C4-2B (cell line): ENCODE results near the gene PRPF6.

Source experiments
- H3K27ac ChIP-seq: fragments of 450-650 bp; 2 replicates; pipeline ENCODE4 v1.5.1; 2017
- ZFX ChIP-seq: fragments of 450-650 bp; IDR thresholded peaks from 2 replicates; pipeline ENCODE4 v1.6.1; 2017
- TF ChIP-seq, protein P1 (sequence below): fragments of 450-650 bp; conservative IDR thresholded peaks from 2 replicates; pipeline ENCODE4 v1.5.1; 2017; ENCODE audit warnings: mild to moderate bottlenecking

The PRPF6 gene

DNA sequence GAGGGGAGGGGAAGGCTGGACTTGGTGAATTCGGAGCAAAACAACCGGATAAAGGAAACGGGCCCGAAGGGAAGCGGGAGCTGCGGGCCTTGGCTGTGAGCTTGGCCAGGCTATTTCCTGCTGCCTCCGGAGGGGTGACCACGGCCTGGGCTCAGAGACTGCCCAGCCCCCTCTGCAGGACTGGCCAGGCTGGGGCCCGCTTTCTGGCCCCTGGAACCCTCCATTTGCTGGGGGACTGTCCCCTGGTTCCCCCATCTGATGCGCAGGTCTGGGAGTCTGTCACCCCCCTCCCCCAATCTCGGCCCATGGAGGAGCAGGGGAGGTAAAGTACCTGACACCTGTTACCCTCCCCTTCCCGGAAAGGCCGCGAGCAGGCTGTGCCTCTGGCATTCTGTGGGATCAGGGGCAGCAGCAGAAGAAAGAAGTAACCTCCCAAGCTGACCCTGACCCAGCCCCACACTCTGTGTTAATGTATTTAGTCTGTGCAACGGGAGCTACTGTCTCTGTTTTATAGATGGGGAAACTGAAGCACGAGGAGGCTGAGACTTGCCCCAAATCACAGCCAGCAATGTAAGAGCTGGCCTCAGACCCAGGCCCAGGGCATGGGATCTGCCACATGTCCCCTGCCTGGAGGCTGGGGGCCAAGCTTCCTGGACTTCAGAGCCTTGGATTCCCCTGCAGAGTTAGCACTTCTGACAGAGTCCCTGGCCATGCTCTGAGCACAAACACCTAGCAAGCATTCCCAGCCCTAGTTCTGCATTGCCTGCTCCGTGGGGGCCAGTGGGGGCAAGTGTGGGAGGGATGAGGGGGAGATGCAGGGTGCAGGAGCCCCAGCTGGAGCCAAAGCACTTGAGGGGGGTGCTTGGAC, 58.6 kb downstream of the PRPF6 start:
- H3K27ac ChIP-seq, result no peak overlapping the region

DNA sequence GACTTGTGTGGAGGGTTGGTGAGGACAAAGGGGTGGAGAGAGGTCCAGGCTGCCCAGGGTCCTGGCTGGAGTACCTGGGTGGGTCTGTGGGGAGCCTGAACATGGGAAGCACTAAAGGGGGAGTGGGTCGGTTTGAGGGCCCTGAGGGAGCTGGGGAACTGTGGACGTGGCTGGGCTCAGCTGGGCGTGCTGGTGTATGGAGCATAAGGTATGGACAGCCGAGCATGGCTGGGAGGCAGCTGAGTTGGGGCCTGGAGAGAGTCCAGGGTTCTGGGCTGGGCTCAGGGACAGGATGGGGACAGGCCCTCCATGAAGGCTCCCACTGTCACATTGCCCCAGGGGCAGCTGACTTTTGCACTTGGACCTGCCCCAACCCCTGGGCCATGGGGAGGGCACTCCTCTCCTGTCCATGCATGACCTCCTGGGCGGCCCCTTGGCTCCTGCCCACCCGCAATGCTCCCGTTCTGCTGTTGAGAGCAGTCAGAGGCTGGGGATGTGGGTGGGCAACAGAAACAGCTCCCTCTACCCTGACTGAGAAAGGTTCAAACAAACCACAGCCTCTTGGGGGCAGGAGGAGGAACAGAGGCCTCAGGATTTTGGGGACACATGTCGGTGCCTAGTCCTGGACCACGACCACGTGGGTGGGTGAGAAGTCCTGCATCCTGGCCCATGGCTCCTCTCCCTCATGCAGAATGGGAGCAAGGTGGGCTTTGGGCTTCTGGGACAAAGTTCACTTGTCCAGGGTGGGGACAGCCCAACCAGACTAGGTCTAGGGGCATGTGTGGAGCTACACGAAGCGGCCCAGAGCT, 59.5 kb downstream of the PRPF6 start:
- TF ChIP-seq, protein P1, sequence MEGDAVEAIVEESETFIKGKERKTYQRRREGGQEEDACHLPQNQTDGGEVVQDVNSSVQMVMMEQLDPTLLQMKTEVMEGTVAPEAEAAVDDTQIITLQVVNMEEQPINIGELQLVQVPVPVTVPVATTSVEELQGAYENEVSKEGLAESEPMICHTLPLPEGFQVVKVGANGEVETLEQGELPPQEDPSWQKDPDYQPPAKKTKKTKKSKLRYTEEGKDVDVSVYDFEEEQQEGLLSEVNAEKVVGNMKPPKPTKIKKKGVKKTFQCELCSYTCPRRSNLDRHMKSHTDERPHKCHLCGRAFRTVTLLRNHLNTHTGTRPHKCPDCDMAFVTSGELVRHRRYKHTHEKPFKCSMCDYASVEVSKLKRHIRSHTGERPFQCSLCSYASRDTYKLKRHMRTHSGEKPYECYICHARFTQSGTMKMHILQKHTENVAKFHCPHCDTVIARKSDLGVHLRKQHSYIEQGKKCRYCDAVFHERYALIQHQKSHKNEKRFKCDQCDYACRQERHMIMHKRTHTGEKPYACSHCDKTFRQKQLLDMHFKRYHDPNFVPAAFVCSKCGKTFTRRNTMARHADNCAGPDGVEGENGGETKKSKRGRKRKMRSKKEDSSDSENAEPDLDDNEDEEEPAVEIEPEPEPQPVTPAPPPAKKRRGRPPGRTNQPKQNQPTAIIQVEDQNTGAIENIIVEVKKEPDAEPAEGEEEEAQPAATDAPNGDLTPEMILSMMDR, result no peak
- TF ChIP-seq ZFX, result no peak
- H3K27ac ChIP-seq, result no peak overlapping the region

More for the DNA sequence above, 58.6 kb downstream of the PRPF6 start:
- no peak for TF ChIP-seq ZFX
- TF ChIP-seq, protein P1, result no peak

DNA sequence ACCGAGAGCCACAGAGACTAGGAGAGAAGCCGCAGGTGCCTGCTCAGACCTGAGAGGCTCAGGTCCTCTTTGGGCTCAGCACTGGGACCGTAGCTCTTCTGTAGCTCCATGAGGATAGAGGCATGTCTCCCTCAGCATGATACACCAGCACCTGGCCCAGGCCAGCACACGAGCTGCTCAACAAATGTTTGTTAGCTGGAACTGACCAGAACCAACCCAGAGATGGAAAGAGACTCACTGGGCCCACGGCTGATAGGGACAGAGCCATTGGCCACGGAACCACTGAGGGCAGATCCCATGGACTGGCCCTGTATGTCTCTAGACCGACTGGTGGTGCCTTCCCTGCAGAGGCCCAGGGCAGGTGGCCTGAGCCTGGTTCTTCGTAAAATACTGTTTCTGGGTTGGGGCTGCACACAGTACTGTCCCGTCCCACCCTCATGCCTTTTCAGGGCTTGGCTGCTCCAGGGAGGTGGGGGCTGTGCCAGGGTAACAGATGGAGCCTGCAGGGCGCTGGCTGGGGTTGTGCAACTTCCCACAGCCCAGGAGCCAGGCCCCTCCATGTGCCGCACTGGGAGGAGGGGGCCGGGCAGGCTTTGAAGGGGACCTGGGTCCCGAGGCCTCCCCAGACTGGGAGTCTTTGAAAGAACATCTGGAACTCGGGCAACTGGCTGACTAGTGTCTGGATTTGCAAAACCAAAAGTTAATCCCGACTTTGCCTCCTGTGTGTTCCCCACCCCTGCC, 60.3 kb downstream of the PRPF6 start:
- no peak overlapping the region for H3K27ac ChIP-seq
- TF ChIP-seq, protein P1, result no peak

DNA sequence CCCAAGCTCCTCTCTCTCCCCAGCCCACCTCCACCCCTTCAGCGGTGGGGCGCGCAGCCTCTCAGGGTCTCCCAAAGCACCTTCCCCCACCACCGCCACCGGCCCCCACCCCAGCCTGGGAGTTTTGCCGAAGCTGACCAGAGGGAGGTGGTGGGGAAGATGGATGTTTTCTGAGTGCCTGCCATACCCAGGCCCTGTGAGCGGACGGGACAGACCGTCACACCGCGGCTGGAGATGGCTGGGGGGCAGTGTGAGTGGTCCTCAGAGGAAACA, 60.8 kb downstream of the PRPF6 start:
- TF ChIP-seq ZFX, result no peak
- H3K27ac ChIP-seq, result no peak overlapping the region

DNA sequence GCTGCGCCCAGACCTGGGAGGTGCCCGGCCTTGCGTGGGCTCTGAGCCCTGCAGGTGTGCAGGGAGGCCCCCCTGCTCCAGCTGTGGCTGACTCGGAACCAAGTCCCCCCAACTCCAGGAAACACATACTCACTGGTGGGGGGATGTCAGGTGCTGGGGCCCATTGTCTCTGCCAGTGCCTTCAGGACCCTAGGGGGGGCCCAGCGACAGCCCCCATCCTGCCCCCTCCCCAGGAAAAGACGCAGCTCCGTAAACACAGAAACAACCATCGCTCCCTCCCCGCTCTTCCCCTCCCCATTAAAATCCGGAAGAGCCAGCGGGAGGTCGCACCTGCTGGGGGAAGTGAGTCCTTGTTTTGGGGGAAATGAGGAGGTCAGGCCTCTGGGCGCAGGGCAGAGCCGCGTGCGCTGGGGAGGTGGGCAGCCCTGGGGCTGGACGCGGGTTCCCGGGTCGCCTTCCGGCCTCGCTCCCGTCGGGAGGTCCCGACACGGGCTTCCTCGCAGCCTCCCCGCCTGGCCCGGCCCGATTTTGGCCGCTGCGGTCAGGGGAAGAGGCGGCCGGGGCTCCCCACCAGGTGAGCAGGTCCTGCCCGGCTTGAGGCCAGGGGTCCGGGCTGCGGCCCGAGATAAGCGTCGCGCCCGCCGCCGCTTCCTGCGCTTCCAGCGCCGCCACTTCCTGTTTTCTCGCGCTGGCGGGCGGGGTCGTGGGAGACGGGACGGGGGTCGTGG, 61.3 kb downstream of the PRPF6 start:
- TF ChIP-seq, protein P1, result no peak
- no peak for TF ChIP-seq ZFX
- no peak overlapping the region for H3K27ac ChIP-seq

DNA sequence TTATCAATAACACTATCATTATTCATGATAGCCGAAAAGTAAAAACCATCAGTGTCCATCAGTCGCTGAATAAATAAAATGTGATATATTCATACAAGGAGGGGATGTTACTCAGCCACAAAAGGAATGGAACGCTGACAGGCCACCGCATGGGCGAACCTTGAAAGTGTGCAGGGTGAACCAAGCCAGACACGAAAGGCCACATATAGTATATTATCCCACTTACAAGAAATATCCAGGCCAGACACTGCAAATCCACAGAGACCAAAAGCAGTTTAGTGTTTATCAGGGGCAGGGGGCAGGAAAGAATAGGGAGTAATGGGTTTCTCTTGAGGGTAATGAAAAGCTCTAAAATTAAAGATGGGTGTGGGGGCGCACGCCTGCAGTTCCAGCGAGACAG, 62.8 kb downstream of the PRPF6 start:
- no peak for TF ChIP-seq ZFX
- TF ChIP-seq, protein P1, result no peak

DNA sequence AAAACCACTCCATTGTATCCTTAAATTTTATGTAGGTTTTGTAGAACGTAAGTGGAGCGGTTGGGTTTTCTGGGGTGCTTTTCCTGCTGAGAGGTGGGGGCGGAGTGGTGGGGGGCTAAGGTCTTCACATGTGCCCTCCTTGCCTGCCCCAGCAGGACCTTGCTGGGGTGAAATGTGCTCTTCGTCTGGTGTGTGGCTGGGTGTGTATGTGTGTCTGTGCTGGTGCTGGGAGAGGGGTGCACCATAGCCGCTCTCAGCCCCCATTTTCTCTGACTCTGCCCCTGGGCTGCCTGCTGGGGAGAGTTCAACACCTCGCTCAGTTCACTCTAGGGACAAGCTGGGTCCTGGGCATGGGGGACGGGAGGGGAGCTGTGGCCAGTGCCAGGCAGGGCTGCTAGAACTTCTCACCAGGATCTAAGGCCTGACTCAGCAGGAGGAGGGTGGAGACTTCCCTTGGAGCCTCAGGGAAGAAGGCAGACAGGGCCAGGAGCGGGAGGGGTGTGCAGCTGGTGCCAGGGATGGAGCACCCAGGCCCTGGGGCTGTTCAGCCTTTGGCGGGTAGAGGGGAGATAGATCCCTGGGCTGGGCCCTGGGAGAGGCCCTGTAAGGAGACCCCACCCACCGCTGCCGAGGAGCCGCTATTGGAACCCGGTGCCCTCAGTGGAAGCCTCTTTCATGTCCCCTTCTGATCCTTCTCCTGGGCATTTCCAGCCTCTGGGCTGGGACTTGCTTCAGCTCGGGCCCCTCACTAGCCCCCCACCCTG, 63.7 kb downstream of the PRPF6 start:
- TF ChIP-seq ZFX, result no peak
- TF ChIP-seq, protein P1, result no peak

More for the DNA sequence above, 62.8 kb downstream of the PRPF6 start:
- H3K27ac ChIP-seq, result no peak overlapping the region

More for the DNA sequence above, 63.7 kb downstream of the PRPF6 start:
- H3K27ac ChIP-seq, result peak overlapping the region; percentile 31
